ENCODE results near the gene RBP3. TPM values are rescaled to one million over a fixed set of nuclear protein-coding genes. Genes with fewer than 3 reads are reported as not detected.

Gene RBP3
- not detected for total RNA-seq

- CTCF ChIA-PET: interaction anchor here (1.6 to 2.1 kb wide), 2 partner anchors 36 to 323 kb away, joined by 3 to 6 read pairs; no protein-coding TSS in a partner anchor
- H3K4me3 Mint-ChIP-seq: no peak within 1 kb of the TSS
Observed at GRCh38 chr10:47348138-47348651, at the start of gene RBP3. RBP3 (plus strand) TSS chr10:47348363; CDS start chr10:47348485, 122 bp downstream.

DNA sequence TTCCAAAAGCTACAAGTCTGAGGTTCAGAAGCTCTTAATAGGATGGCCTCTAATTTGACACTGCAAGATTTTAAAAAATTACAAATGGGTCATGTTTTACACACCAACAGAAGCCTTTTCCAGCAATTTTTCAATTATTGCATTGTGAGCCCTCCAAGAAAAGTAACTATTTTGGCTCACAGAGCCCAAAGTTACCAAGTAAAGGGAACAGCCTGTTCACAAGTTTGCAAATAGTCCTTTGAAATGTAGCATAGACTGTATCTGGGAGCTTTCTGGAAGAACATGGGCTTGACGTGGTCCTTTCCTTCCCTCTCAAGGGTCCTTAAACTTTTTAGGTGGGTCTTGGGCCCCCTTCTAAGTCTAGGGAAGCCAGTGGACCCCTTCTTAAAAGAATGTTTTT lies 49.4 kb upstream of the RBP3 start:
- ChIA-PET POLR2A (interaction anchor here (0.7 kb wide), 1 partner anchor 195 kb away, joined by 3 read pairs; no protein-coding TSS in a partner anchor), CTCF (interaction anchor here (2.3 kb wide), 2 partner anchors 13 to 251 kb away, joined by 8 to 11 read pairs; no protein-coding TSS in a partner anchor)
- intact Hi-C loops (cut with micrococcal nuclease): no loop called here

More at GRCh38 chr10:47348138-47348651, at the start of gene RBP3:
- TF ChIP-seq, protein P1, sequence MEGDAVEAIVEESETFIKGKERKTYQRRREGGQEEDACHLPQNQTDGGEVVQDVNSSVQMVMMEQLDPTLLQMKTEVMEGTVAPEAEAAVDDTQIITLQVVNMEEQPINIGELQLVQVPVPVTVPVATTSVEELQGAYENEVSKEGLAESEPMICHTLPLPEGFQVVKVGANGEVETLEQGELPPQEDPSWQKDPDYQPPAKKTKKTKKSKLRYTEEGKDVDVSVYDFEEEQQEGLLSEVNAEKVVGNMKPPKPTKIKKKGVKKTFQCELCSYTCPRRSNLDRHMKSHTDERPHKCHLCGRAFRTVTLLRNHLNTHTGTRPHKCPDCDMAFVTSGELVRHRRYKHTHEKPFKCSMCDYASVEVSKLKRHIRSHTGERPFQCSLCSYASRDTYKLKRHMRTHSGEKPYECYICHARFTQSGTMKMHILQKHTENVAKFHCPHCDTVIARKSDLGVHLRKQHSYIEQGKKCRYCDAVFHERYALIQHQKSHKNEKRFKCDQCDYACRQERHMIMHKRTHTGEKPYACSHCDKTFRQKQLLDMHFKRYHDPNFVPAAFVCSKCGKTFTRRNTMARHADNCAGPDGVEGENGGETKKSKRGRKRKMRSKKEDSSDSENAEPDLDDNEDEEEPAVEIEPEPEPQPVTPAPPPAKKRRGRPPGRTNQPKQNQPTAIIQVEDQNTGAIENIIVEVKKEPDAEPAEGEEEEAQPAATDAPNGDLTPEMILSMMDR (IDR thresholded peaks at IDR 0.05): no peak
- POLR2A ChIA-PET: no interaction called here
- ATAC-seq (no peak), DNase-seq (no peak)
- Mint-ChIP-seq H3K4me1 (ENCODE audit: low read depth) (no peaks in the 10 kb centered on the region), H3K27ac (no peak within 1 kb of the TSS), H3K9me3 (no peaks in the 10 kb centered on the region), H3K36me3 (ENCODE audit: low read depth) (no peaks in the 10 kb centered on the region), H3K27me3 (no peaks in the 10 kb centered on the region)
- intact Hi-C loops (cut with micrococcal nuclease): no loop called here

GRCh38 chr10:47299611-47300428 lies 48.3 kb upstream of the RBP3 start, which contains the start of gene GDF10:
GDF10 (plus strand) TSS chr10:47300197; CDS start chr10:47300652, 455 bp downstream.
- peaks cover 9% of the 10 kb centered on the region for H3K27me3 Mint-ChIP-seq
- peaks cover 15% of the 10 kb centered on the region for H3K4me1 Mint-ChIP-seq (ENCODE audit: low read depth)
- no peak within 1 kb of the TSS for H3K27ac Mint-ChIP-seq
- intact Hi-C loops (cut with micrococcal nuclease): no loop called here
- H3K36me3 Mint-ChIP-seq (ENCODE audit: low read depth): no peaks in the 10 kb centered on the region
- H3K9me3 Mint-ChIP-seq: no peaks in the 10 kb centered on the region
- H3K4me3 Mint-ChIP-seq: peak within 1 kb of the TSS; percentile 76
- POLR2A ChIA-PET: interaction anchor here (1.3 kb wide), 1 partner anchor 48 kb away, joined by 3 read pairs; no protein-coding TSS in a partner anchor
- TF ChIP-seq, protein P1 (IDR thresholded peaks at IDR 0.05): no peak
- peak; percentile 62 for ATAC-seq
- CTCF ChIA-PET: interaction anchor here (0.8 to 3.0 kb wide), 3 partner anchors 12 to 252 kb away, joined by 3 to 13 read pairs (median 4); no protein-coding TSS in a partner anchor
- DNase-seq: peak; percentile 38

More for the DNA sequence above, 49.4 kb upstream of the RBP3 start:
- Mint-ChIP-seq H3K4me1 (ENCODE audit: low read depth) (peaks cover 15% of the 10 kb centered on the region), H3K36me3 (ENCODE audit: low read depth) (no peaks in the 10 kb centered on the region), H3K9me3 (no peaks in the 10 kb centered on the region), H3K4me3 (no peak overlapping the region), H3K27me3 (peaks cover 9% of the 10 kb centered on the region), H3K27ac (no peak overlapping the region)
- no peak for ATAC-seq
- no peak for DNase-seq
- TF ChIP-seq, protein P1 (IDR thresholded peaks at IDR 0.05): no peak

- POLR2A ChIA-PET: interaction anchor here (1.3 kb wide), 1 partner anchor 49 kb away, joined by 3 read pairs; no protein-coding TSS in a partner anchor
- DNase-seq (no peak), ATAC-seq (peak; percentile 20)
- peak overlapping the region; percentile 76 for H3K4me3 Mint-ChIP-seq
- H3K9me3 Mint-ChIP-seq: no peaks in the 10 kb centered on the region
- CTCF ChIA-PET: interaction anchor here (3.0 kb wide), 1 partner anchor 11 kb away, joined by 13 read pairs; no protein-coding TSS in a partner anchor
- H3K27ac Mint-ChIP-seq: no peak overlapping the region
- H3K27me3 Mint-ChIP-seq: peaks cover 7% of the 10 kb centered on the region
- peaks cover 15% of the 10 kb centered on the region for H3K4me1 Mint-ChIP-seq (ENCODE audit: low read depth)
- intact Hi-C loops (cut with micrococcal nuclease): no loop called here
- TF ChIP-seq, protein P1 (IDR thresholded peaks at IDR 0.05): no peak
- H3K36me3 Mint-ChIP-seq (ENCODE audit: low read depth): no peaks in the 10 kb centered on the region
Observed at GRCh38 chr10:47300429-47300931, 47.7 kb upstream of the RBP3 start.

Data from activated CD8-positive, alpha-beta T cell treated with anti-CD3 and anti-CD28 coated beads for 36 hours (primary cell).